ENCODE data around the gene ADK. TPM values are rescaled to one million over a fixed set of nuclear protein-coding genes. Genes with fewer than 3 reads are reported as not detected.

ADK gene
- total and polyA plus RNA-seq, 4 experiments from 2014 or later: 33.7 to 66.6 (median 51.0) TPM

GRCh38 chr10:74746813-74747212, 595.8 kb downstream of the ADK start:
- Mint-ChIP-seq H3K4me3 (no peak overlapping the region), H3K27me3 (no peaks in the 10 kb centered on the region), H3K27ac (no peak overlapping the region), H3K4me1 (peaks cover 0 to 7% (median 0%) of the 10 kb centered on the region in 4 donors), H3K36me3 (no peaks in the 10 kb centered on the region), H3K9me3 (no peaks in the 10 kb centered on the region)
- H3K27ac ChIP-seq (ENCODE audit: low read depth, low read length): no peak overlapping the region
- no peak for DNase-seq
- no peaks in the 10 kb centered on the region for H3K36me3 ChIP-seq (ENCODE audit: insufficient read depth, low read length)
- H3K27me3 ChIP-seq (ENCODE audit: insufficient read depth, low read length): no peaks in the 10 kb centered on the region
- ChIA-PET POLR2A (ENCODE audit: partially characterized antibody) (no interaction called here), CTCF (ENCODE audit: partially characterized antibody) (interaction anchor here (1.1 to 1.9 kb wide), 2 partner anchors 8 to 13 kb away, joined by 4 read pairs; no protein-coding TSS in a partner anchor)
- H3K4me3 ChIP-seq (ENCODE audit: low read length in 2 of 2): no peak overlapping the region
- no peaks in the 10 kb centered on the region for H3K4me1 ChIP-seq (ENCODE audit: insufficient read depth, low read length)
- intact Hi-C loops (cut with micrococcal nuclease): no loop called here
- H3K9me3 ChIP-seq (ENCODE audit: control insufficient read depth in 1 of 2, low read length in 2 of 2): no peaks in the 10 kb centered on the region

DNA sequence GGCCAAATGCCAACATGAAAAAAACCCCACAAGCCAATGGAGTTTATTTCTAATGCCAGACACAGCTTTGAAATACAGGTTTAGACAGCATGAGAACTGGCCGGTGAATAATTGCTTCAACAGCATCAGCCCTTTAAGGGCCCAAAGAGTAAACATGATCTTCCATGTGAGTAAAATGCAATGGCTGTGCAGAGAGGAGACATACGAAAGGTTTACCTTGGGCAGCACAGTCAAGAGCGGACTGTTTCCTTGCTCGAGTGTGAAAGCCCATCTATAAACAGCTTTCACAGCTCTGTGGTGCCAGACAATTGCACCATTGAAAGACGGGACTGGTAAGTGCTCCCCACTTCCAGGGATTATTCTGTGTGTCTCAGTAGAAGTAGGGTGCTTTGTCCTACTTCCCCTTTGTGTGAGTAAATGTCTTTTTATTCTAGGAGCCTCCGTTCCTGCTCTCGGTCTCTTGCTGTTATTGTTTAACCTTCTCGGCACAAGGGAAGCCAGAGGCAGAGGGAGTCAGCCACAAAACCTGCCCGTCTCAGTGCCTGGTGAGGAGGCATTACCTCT, 597.5 kb downstream of the ADK start:
- no peaks in the 10 kb centered on the region for H3K27me3 ChIP-seq (ENCODE audit: insufficient read depth, low read length)
- no peak for DNase-seq
- Mint-ChIP-seq H3K9me3 (no peaks in the 10 kb centered on the region), H3K27ac (no peak overlapping the region), H3K36me3 (no peaks in the 10 kb centered on the region), H3K4me3 (peak overlapping the region in 1 of 8 donors; percentile 26), H3K4me1 (peaks cover 0 to 7% (median 0%) of the 10 kb centered on the region in 4 donors), H3K27me3 (no peaks in the 10 kb centered on the region)
- H3K27ac ChIP-seq (ENCODE audit: low read depth, low read length): no peak overlapping the region
- no peaks in the 10 kb centered on the region for H3K36me3 ChIP-seq (ENCODE audit: insufficient read depth, low read length)
- CTCF ChIA-PET (ENCODE audit: partially characterized antibody): no interaction called here
- H3K4me3 ChIP-seq (ENCODE audit: low read length in 2 of 2): no peak overlapping the region
- no peaks in the 10 kb centered on the region for H3K9me3 ChIP-seq (ENCODE audit: control insufficient read depth in 1 of 2, low read length in 2 of 2)
- H3K4me1 ChIP-seq (ENCODE audit: insufficient read depth, low read length): no peaks in the 10 kb centered on the region
- POLR2A ChIA-PET (ENCODE audit: partially characterized antibody): no interaction called here
- intact Hi-C loops (cut with micrococcal nuclease): no loop called here

DNA sequence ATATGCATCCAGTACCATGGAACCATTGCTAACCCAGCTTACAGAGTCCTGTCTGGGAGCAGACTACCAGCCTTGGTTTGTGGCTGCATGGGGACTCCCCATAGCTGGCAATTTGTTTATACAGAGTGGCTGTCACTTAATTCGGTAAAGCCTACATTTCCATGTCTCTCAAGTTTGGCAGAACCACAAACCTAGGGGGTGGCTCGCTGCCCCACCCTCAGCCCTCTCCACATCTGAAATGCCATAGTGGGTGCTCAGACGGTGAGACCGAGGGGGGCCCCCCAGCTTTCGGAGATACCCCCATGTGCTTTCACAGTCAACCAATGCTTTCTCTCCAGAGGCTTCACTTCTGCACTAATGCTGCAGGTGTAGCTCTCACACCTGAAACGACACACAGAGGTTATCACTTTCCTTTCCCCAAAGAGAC, 599.8 kb downstream of the ADK start:
- H3K27me3 Mint-ChIP-seq: no peaks in the 10 kb centered on the region
- ChIA-PET POLR2A (ENCODE audit: partially characterized antibody) (no interaction called here), CTCF (ENCODE audit: partially characterized antibody) (interaction anchor here (0.9 to 1.1 kb wide), 2 partner anchors 12 to 272 kb away, joined by 3 to 6 read pairs; no protein-coding TSS in a partner anchor)
- DNase-seq: peak in 3 of 5 donors; percentile 2 to 44 (median 11)
- no peak overlapping the region for H3K4me3 Mint-ChIP-seq
- H3K27me3 ChIP-seq (ENCODE audit: insufficient read depth, low read length): no peaks in the 10 kb centered on the region
- no peaks in the 10 kb centered on the region for H3K36me3 ChIP-seq (ENCODE audit: insufficient read depth, low read length)
- H3K4me1 ChIP-seq (ENCODE audit: insufficient read depth, low read length): no peaks in the 10 kb centered on the region
- intact Hi-C loops (cut with micrococcal nuclease): no loop called here
- H3K27ac ChIP-seq (ENCODE audit: low read depth, low read length): no peak overlapping the region
- H3K36me3 Mint-ChIP-seq: no peaks in the 10 kb centered on the region
- no peaks in the 10 kb centered on the region for H3K9me3 ChIP-seq (ENCODE audit: control insufficient read depth in 1 of 2, low read length in 2 of 2)
- H3K27ac Mint-ChIP-seq: peak overlapping the region in 2 of 7 donors; percentile 2 to 44
- H3K4me1 Mint-ChIP-seq: peaks cover 0 to 7% (median 0%) of the 10 kb centered on the region in 4 donors
- H3K4me3 ChIP-seq (ENCODE audit: low read length in 2 of 2): no peak overlapping the region
- peaks cover 0 to 2% (median 0%) of the 10 kb centered on the region in 8 donors for H3K9me3 Mint-ChIP-seq

DNA sequence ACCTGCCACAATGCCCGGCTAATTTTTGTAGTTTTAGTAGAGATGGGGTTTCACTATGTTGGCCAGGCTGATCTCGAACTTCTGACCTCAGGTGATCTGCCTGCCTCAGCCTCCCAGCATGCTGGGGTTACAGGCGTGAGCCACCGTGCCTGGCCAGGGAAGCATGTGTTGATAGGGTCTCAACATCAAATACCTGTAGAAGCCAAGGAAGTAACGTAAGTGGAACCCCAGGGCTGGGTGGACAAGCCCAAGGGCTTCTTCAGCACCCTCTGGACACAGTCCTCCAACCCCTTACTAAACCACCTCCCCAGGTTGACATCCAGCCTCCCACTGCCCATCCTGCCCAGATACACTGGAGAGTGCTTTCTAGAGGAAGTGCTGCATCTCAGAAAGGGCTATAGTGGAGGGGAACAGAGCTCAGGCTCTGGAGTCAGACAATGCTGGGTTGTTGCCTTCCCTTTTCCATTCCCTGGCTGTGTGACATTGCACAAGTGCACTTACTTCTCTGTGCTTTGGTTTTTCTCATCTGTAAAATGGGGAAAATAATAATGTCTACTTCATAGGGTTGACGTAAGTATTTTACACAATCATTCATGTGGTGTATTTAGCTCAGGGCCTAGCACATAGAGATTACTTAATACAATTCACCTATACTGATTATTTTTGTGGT, 601.5 kb downstream of the ADK start:
- Mint-ChIP-seq H3K4me3 (no peak overlapping the region), H3K4me1 (peaks cover 0 to 7% (median under 1%) of the 10 kb centered on the region in 4 donors), H3K9me3 (peaks cover 0 to 2% (median 0%) of the 10 kb centered on the region in 8 donors), H3K27ac (no peak overlapping the region), H3K36me3 (no peaks in the 10 kb centered on the region), H3K27me3 (no peaks in the 10 kb centered on the region)
- Histone ChIP-seq H3K4me3 (ENCODE audit: low read length in 2 of 2) (no peak overlapping the region), H3K27ac (ENCODE audit: low read depth, low read length) (no peak overlapping the region), H3K4me1 (ENCODE audit: insufficient read depth, low read length) (no peaks in the 10 kb centered on the region), H3K27me3 (ENCODE audit: insufficient read depth, low read length) (no peaks in the 10 kb centered on the region), H3K9me3 (ENCODE audit: control insufficient read depth in 1 of 2, low read length in 2 of 2) (no peaks in the 10 kb centered on the region), H3K36me3 (ENCODE audit: insufficient read depth, low read length) (no peaks in the 10 kb centered on the region)
- DNase-seq: no peak
- ChIA-PET POLR2A (ENCODE audit: partially characterized antibody) (no interaction called here), CTCF (ENCODE audit: partially characterized antibody) (no interaction called here)
- intact Hi-C loops (cut with micrococcal nuclease): no loop called here

GRCh38 chr10:74753442-74754211, 602.6 kb downstream of the ADK start:
- CTCF ChIA-PET (ENCODE audit: partially characterized antibody): no interaction called here
- H3K9me3 ChIP-seq (ENCODE audit: control insufficient read depth in 1 of 2, low read length in 2 of 2): no peaks in the 10 kb centered on the region
- peaks cover 0 to 2% (median 0%) of the 10 kb centered on the region in 8 donors for H3K9me3 Mint-ChIP-seq
- H3K27me3 ChIP-seq (ENCODE audit: insufficient read depth, low read length): no peaks in the 10 kb centered on the region
- H3K4me1 Mint-ChIP-seq: peaks cover 0 to 7% (median under 1%) of the 10 kb centered on the region in 4 donors
- intact Hi-C loops (cut with micrococcal nuclease): no loop called here
- H3K27me3 Mint-ChIP-seq: no peaks in the 10 kb centered on the region
- no peak overlapping the region for H3K4me3 Mint-ChIP-seq
- H3K27ac Mint-ChIP-seq: peak overlapping the region in 1 of 7 donors; percentile 18
- H3K36me3 Mint-ChIP-seq: no peaks in the 10 kb centered on the region
- H3K4me3 ChIP-seq (ENCODE audit: low read length in 2 of 2): no peak overlapping the region
- H3K4me1 ChIP-seq (ENCODE audit: insufficient read depth, low read length): no peaks in the 10 kb centered on the region
- H3K36me3 ChIP-seq (ENCODE audit: insufficient read depth, low read length): no peaks in the 10 kb centered on the region
- H3K27ac ChIP-seq (ENCODE audit: low read depth, low read length): no peak overlapping the region
- no peak for DNase-seq
- POLR2A ChIA-PET (ENCODE audit: partially characterized antibody): no interaction called here

DNA sequence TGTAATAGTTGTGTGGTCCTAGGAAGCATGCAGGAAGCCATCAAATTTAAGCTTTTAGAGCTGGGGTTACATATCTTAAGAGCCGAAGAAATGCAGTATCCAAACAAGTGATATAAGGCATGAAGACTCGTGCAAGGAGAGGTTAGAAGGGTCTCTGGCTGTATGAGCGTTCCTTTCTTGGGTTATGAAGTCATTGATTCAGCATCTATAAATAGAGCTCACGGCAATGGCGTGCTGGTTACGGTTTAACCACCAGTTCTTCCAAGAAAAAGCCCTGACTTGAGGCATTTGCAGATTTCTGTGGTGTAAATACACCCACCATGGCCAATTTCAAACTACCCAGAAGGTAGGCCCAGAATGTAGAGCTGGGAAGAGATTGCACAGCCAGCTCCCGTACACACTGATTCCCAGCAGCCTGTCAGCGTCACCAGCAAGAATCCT, 603.4 kb downstream of the ADK start:
- H3K27ac ChIP-seq (ENCODE audit: low read depth, low read length): no peak overlapping the region
- Mint-ChIP-seq H3K27ac (peak overlapping the region in 1 of 7 donors; percentile 18), H3K9me3 (peaks cover 0 to 2% (median 0%) of the 10 kb centered on the region in 8 donors), H3K36me3 (no peaks in the 10 kb centered on the region), H3K27me3 (no peaks in the 10 kb centered on the region), H3K4me1 (peaks cover 0 to 7% (median under 1%) of the 10 kb centered on the region in 4 donors), H3K4me3 (no peak overlapping the region)
- intact Hi-C loops (cut with micrococcal nuclease): no loop called here
- CTCF ChIA-PET (ENCODE audit: partially characterized antibody): no interaction called here
- no peaks in the 10 kb centered on the region for H3K9me3 ChIP-seq (ENCODE audit: control insufficient read depth in 1 of 2, low read length in 2 of 2)
- POLR2A ChIA-PET (ENCODE audit: partially characterized antibody): interaction anchor here (1.2 kb wide), 1 partner anchor 72 kb away, joined by 3 read pairs; the partner anchor contains the start of gene KAT6B
- no peaks in the 10 kb centered on the region for H3K27me3 ChIP-seq (ENCODE audit: insufficient read depth, low read length)
- no peak for DNase-seq
- no peak overlapping the region for H3K4me3 ChIP-seq (ENCODE audit: low read length in 2 of 2)
- H3K4me1 ChIP-seq (ENCODE audit: insufficient read depth, low read length): no peaks in the 10 kb centered on the region
- no peaks in the 10 kb centered on the region for H3K36me3 ChIP-seq (ENCODE audit: insufficient read depth, low read length)

GRCh38 chr10:74755273-74755672, 604.3 kb downstream of the ADK start:
- intact Hi-C loops (cut with micrococcal nuclease): no loop called here
- CTCF ChIA-PET (ENCODE audit: partially characterized antibody): no interaction called here

More at GRCh38 chr10:74755273-74755672, 604.3 kb downstream of the ADK start:
- Mint-ChIP-seq H3K4me3 (no peak overlapping the region), H3K36me3 (no peaks in the 10 kb centered on the region), H3K4me1 (peaks cover 0 to 7% (median under 1%) of the 10 kb centered on the region in 4 donors), H3K27me3 (no peaks in the 10 kb centered on the region), H3K9me3 (peaks cover 0 to 4% (median 0%) of the 10 kb centered on the region in 8 donors), H3K27ac (no peak overlapping the region)
- Histone ChIP-seq H3K36me3 (ENCODE audit: insufficient read depth, low read length) (no peaks in the 10 kb centered on the region), H3K27ac (ENCODE audit: low read depth, low read length) (no peak overlapping the region), H3K4me3 (ENCODE audit: low read length in 2 of 2) (no peak overlapping the region), H3K9me3 (ENCODE audit: control insufficient read depth in 1 of 2, low read length in 2 of 2) (no peaks in the 10 kb centered on the region), H3K27me3 (ENCODE audit: insufficient read depth, low read length) (no peaks in the 10 kb centered on the region), H3K4me1 (ENCODE audit: insufficient read depth, low read length) (no peaks in the 10 kb centered on the region)
- POLR2A ChIA-PET (ENCODE audit: partially characterized antibody): interaction anchor here (1.2 kb wide), 1 partner anchor 71 kb away, joined by 3 read pairs; the partner anchor contains the start of gene KAT6B
- DNase-seq: no peak

Measured in CD4-positive, alpha-beta memory T cell (primary cell).